HG03342 (cell line): Measurements from ENCODE around the gene THOC1.

Source experiments
- ATAC-seq: cut with Tn5 transposase; IDR thresholded peaks from one replicate; pipeline ENCODE4 v1.9.1; 2021; ENCODE audit warnings: mild to moderate bottlenecking, moderate library complexity; ENCODE audit not compliant: unreplicated experiment

The THOC1 gene

GRCh38 chr18:275486-275885 lies 7.6 kb upstream of the THOC1 start:
- no peak for ATAC-seq

GRCh38 chr18:274313-274712 lies 6.5 kb upstream of the THOC1 start:
- ATAC-seq: no peak

GRCh38 chr18:273525-273924 lies 5.7 kb upstream of the THOC1 start:
- ATAC-seq: no peak

GRCh38 chr18:272650-273049 lies 4.8 kb upstream of the THOC1 start:
- no peak for ATAC-seq

- no peak for ATAC-seq
These were observed 1.7 kb upstream of the THOC1 start for GRCh38 chr18:269480-270095.

- ATAC-seq: peak; percentile 28
These were observed 513 bp downstream of the THOC1 start for GRCh38 chr18:267380-267687.

GRCh38 chr18:261398-262073 lies 6.3 kb downstream of the THOC1 start:
- no peak for ATAC-seq

- no peak for ATAC-seq
These were observed 7.3 kb downstream of the THOC1 start for GRCh38 chr18:260547-260946.

GRCh38 chr18:255171-255570 lies 12.7 kb downstream of the THOC1 start:
- ATAC-seq: no peak

GRCh38 chr18:253121-253520 lies 14.7 kb downstream of the THOC1 start:
- ATAC-seq: no peak

GRCh38 chr18:251572-251971 lies 16.3 kb downstream of the THOC1 start:
- no peak for ATAC-seq

- ATAC-seq: no peak
These were observed 17.2 kb downstream of the THOC1 start for GRCh38 chr18:250685-251084.

GRCh38 chr18:248053-248452 lies 19.8 kb downstream of the THOC1 start:
- no peak for ATAC-seq

GRCh38 chr18:245282-245847 lies 22.5 kb downstream of the THOC1 start:
- ATAC-seq: no peak

- no peak for ATAC-seq
These were observed 27.7 kb downstream of the THOC1 start for GRCh38 chr18:240175-240574.

GRCh38 chr18:231563-231962 lies 36.3 kb downstream of the THOC1 start:
- no peak for ATAC-seq

- ATAC-seq: no peak
These were observed 39.3 kb downstream of the THOC1 start for GRCh38 chr18:228586-228985.

GRCh38 chr18:227902-228301 lies 39.9 kb downstream of the THOC1 start:
- ATAC-seq: no peak

- ATAC-seq: no peak
These were observed 40.5 kb downstream of the THOC1 start for GRCh38 chr18:227374-227773.

GRCh38 chr18:225745-226144 lies 42.1 kb downstream of the THOC1 start:
- ATAC-seq: no peak

- no peak for ATAC-seq
These were observed 47.1 kb downstream of the THOC1 start for GRCh38 chr18:220708-221107.

- no peak for ATAC-seq
These were observed 50.1 kb downstream of the THOC1 start for GRCh38 chr18:217532-218336.
